ENCODE data around the gene ZDHHC7.

Gene ZDHHC7

DNA sequence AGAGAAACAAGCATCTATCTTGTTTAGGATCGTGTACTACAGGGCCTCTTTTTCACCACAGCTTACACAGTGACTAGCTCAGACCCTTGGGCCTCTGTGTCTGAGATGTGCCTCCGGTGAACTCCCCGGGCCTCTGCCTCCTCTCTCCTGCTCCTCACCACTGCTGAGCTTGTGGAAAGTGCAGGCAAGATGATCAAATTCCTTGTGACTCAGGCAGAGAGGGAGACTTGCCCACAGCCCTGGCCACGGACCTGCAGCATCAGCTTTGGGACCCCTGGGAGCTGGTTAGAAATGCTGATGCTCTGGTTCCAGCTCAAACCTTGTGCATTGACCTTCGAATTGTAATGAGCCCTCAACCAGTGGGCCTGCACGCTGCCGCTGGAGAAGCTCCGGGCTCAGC, 79.8 kb downstream of the ZDHHC7 start:
- Mint-ChIP-seq H3K27ac (no peak overlapping the region), H3K9me3 (peaks cover 9% of the 10 kb centered on the region)

DNA sequence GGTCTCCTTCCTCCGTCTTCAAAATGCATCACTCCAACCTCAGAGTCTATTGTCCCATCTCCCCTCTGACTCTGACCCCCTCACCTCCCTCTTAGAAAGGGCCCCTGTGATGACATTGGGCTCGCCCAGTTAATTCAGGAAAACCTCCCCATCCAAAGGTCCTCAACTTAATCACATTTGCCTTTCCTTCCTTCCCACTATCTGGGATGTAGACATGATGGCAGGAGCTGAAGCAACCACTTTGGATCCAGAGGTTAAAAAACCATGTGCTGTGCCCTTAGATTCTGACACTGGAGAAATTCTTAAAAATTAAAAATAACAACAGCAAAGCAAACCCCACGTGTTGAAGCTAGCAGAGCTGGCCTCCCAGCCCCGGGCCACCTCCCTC, 80.2 kb downstream of the ZDHHC7 start:
- no peaks in the 10 kb centered on the region for H3K36me3 Mint-ChIP-seq (ENCODE audit: low read depth)
- H3K4me1 Mint-ChIP-seq (ENCODE audit: low read depth), result peaks cover 7% of the 10 kb centered on the region
- H3K4me3 Mint-ChIP-seq, result no peak overlapping the region
- H3K9me3 Mint-ChIP-seq, result peaks cover 9% of the 10 kb centered on the region
- H3K27me3 Mint-ChIP-seq, result peaks cover 7% of the 10 kb centered on the region
- no peak overlapping the region for H3K27ac Mint-ChIP-seq
- intact Hi-C loops (cut with micrococcal nuclease), result no loop called here

More for the DNA sequence above, 79.8 kb downstream of the ZDHHC7 start:
- no peaks in the 10 kb centered on the region for H3K36me3 Mint-ChIP-seq (ENCODE audit: low read depth)
- peaks cover 7% of the 10 kb centered on the region for H3K27me3 Mint-ChIP-seq
- intact Hi-C loops (cut with micrococcal nuclease), result no loop called here
- H3K4me3 Mint-ChIP-seq, result no peak overlapping the region
- H3K4me1 Mint-ChIP-seq (ENCODE audit: low read depth), result peaks cover 7% of the 10 kb centered on the region

DNA sequence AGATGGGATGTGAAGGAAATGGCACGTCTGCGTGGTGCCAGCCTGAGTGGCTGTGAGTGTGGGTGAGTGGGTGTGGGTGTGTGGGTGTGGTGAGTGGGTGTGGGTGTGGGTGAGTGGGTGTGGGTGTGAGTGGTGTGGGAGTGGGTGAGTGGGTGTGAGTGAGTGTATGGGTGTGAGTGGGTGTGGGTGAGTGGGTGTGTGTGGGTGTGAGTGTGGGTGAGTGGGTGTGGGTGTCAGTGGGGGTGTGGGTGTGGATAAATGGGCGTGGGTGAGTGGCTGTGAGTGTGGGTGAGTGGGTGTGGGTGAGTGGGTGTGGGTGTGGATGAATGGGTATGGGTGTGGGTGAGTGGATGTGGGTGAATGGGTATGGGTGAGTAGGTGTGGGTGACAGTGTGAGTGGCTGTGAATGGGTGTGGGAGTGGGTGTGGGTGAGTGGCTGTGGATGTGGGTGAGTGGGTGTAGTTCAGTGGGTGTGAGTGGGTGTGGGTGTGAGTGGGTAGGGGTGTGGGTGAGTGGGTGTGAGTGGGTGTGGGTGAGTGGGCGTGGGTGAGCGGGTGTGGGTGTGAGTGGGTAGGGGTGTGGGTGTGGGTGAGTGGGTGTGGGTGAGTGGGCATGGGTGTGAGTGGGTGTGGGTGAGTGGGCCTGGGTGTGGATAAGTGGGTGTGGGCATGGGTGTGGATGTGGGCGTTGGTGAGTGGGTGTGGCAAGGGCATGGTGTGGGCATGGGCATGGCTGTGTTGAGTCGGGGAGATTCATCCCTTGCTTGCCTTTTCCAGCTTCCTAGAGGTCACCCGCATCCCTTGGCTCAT, 80.8 kb downstream of the ZDHHC7 start:
- Mint-ChIP-seq H3K4me3 (no peak overlapping the region), H3K9me3 (peaks cover 9% of the 10 kb centered on the region), H3K4me1 (ENCODE audit: low read depth) (peaks cover 7% of the 10 kb centered on the region), H3K27me3 (peaks cover 7% of the 10 kb centered on the region), H3K27ac (no peak overlapping the region), H3K36me3 (ENCODE audit: low read depth) (no peaks in the 10 kb centered on the region)
- intact Hi-C loops (cut with micrococcal nuclease), result no loop called here

- Mint-ChIP-seq H3K4me1 (ENCODE audit: low read depth) (peaks cover 13% of the 10 kb centered on the region), H3K27ac (no peak overlapping the region), H3K36me3 (ENCODE audit: low read depth) (no peaks in the 10 kb centered on the region), H3K27me3 (peaks cover 7% of the 10 kb centered on the region), H3K9me3 (peaks cover 9% of the 10 kb centered on the region), H3K4me3 (no peak overlapping the region)
- intact Hi-C loops (cut with micrococcal nuclease), result no loop called here
Measured at GRCh38 chr16:84929421-84930297, 81.7 kb downstream of the ZDHHC7 start.

DNA sequence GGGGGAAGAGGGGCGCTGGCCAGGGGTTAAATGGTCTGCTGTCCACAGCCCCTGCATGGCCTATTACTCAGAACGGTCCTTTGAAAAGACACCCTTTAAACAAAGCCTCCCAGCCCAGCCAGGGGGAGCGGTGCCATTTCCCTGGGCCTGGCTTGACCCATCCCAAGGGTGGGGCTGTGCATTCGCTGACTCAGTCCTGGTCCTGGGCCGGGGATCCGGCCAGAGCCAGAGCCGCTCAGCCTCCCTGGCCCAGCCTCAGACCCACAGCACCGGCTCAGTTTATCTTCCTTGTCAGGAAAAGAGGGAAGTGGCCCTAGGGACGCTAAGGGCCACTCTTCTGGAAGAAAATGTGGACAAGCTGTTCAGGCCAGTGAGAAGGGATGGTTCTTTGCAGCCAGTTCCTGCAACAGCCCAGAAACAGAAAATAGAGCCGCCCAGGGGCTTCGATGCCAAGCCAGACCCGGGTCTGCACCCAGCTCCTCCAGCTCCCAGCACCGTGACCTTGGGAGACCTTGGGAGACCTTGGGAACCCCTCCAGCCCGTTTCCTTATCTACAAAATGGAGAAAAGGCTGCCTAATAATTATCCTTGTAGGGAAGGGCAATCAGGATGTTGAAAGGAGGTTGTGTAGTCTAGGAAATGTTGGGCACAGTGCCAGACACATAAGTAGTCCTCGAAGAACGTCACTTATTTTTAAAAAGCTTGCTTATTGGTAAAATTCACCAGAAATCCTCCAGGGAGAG, 82.5 kb downstream of the ZDHHC7 start:
- Mint-ChIP-seq H3K27ac (no peak overlapping the region), H3K4me1 (ENCODE audit: low read depth) (peaks cover 13% of the 10 kb centered on the region), H3K4me3 (no peak overlapping the region), H3K36me3 (ENCODE audit: low read depth) (no peaks in the 10 kb centered on the region), H3K27me3 (peaks cover 3% of the 10 kb centered on the region), H3K9me3 (peaks cover 9% of the 10 kb centered on the region)
- intact Hi-C loops (cut with micrococcal nuclease), result no loop called here

DNA sequence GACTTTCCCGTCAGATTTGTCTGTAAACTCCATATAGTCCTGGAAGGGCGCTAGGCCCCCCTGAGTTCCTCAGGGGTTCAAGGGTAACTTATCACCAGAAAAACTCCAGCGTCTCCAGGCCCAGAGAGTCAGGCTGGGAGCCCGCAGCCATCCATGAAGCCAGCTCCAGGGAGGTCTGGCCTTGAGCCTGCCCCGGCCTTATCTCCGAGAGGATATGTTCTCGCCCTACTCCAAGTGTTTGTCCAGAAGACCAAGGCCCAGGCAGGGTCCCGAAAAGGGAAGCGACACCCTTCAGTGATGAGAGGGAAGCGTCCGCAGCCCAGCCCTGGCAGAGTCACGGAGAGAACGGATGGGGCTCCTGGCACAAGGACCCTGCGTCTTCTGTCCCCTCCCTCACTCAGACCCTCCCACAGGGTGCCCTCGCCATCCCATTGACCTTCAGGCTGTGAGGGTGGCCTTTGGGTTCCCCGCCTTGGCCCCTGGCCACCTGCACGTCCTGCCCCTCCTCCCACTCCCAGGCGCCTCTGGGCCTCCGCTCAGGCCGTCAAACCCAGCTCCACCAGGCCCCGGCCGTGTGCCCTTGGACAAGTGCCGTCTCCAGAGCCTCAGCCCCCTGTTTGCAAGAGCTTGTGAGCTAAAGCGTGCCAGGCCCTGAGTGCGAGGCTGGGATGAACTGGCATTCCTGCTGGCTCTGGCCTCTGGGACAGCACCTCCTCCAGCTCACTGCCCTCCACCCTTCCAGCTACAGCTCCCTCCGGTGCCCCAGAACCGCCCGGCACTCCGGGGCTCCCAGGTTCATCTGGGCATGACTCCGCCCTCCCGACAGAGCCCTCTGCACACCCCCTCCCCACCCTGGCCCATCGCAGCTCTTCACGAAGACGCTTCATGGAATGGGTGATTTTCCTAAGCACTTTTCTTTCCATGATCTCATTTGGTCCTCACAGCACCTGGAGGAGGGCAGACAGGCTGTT, 83.4 kb downstream of the ZDHHC7 start:
- peaks cover 3% of the 10 kb centered on the region for H3K27me3 Mint-ChIP-seq
- intact Hi-C loops (cut with micrococcal nuclease), result no loop called here
- H3K4me3 Mint-ChIP-seq, result no peak overlapping the region
- H3K36me3 Mint-ChIP-seq (ENCODE audit: low read depth), result no peaks in the 10 kb centered on the region
- peaks cover 16% of the 10 kb centered on the region for H3K4me1 Mint-ChIP-seq (ENCODE audit: low read depth)
- no peak overlapping the region for H3K27ac Mint-ChIP-seq
- peaks cover 9% of the 10 kb centered on the region for H3K9me3 Mint-ChIP-seq

DNA sequence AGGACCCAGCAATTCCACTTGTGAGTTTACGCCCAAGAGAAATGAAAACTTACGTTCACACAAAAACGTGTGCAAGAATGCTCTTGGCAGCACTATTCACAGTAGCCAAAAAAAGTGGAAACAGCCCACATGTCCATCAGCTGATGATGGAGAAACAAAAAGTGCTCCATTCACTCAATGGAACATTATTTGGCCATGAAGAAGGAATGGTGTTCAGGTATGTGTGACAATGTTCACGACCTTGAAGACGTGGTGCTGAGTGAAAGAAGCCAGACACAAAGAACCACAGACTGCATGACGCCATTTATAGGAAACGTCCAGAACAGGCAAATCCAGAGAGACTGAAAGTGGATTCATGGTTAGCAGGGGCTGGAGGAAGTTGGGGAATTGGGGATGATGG, 84.9 kb downstream of the ZDHHC7 start:
- intact Hi-C loops (cut with micrococcal nuclease), result no loop called here
- peaks cover 18% of the 10 kb centered on the region for H3K4me1 Mint-ChIP-seq (ENCODE audit: low read depth)
- no peaks in the 10 kb centered on the region for H3K27me3 Mint-ChIP-seq

DNA sequence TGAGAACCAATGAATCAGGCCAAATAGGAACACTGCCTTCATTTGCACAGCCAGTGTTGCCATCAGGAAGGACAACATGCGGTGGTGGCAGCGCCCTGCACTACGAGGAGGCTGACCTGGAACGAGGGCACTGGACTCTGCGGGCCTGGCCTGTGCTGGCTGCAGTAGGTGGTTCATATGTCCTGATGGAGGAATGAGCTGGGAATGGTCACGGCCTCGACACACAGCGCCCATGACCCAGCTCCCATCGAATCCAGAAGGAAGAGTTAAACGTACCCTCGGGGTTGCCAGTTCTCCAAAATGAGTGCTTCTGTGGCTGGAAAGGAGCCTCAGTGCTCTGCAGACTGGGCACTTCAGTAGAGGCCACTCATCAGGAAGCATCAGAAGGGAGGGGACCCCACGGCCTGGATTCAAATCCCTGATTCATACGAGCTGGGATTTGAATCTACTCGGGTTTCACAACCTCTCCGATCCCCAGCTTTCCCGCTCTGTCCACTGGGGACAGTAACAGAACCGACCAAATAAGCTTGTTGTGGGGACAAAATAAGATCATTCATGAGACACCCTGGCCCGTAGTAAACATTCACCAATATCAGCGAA, 85.5 kb downstream of the ZDHHC7 start:
- Mint-ChIP-seq H3K27me3 (no peaks in the 10 kb centered on the region), H3K27ac (no peak overlapping the region), H3K36me3 (ENCODE audit: low read depth) (no peaks in the 10 kb centered on the region), H3K9me3 (peaks cover 3% of the 10 kb centered on the region), H3K4me3 (no peak overlapping the region), H3K4me1 (ENCODE audit: low read depth) (peaks cover 18% of the 10 kb centered on the region)
- intact Hi-C loops (cut with micrococcal nuclease), result loop anchor here (1.0 kb wide), 2 partner anchors 26 to 44 kb away; no protein-coding TSS in a partner anchor

More for the DNA sequence above, 84.9 kb downstream of the ZDHHC7 start:
- Mint-ChIP-seq H3K27ac (no peak overlapping the region), H3K36me3 (ENCODE audit: low read depth) (no peaks in the 10 kb centered on the region), H3K9me3 (peaks cover 9% of the 10 kb centered on the region), H3K4me3 (no peak overlapping the region)

DNA sequence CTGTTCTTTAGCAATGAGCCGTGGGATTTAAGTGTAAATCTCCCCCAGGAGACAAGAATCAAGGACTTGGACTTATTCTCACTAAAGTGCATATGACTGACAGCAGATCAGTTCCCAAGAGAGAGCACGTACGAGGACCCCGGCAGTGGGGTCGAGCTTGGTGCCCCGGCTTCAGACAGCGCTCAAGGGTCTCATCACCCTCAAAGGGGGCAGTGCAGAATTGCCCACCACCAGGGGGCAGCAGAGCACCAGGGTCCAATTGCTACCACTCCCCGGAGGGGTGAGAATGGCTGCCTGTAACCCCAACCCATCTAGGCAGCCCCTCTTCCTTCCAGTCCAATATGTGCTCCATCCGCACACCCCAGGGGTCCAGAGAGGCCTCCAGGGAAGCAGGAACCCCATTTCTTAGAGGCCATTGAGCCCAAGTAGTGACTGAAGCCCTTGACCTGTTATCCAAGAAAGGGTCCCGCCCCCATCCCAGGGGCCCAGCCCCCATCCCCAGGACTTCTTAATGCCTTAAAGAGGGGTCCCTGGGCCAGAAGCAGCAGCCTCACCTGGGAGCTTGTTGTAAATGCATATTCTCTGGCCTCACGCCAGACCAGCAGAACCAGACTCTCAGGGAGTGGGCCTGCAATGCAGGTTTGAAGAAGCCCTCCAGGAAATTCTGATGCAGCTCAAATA, 86.1 kb downstream of the ZDHHC7 start:
- no peak overlapping the region for H3K27ac Mint-ChIP-seq
- no peaks in the 10 kb centered on the region for H3K27me3 Mint-ChIP-seq
- H3K4me1 Mint-ChIP-seq (ENCODE audit: low read depth), result peaks cover 18% of the 10 kb centered on the region
- intact Hi-C loops (cut with micrococcal nuclease), result loop anchor here (1.0 kb wide), 2 partner anchors 27 to 45 kb away; no protein-coding TSS in a partner anchor
- no peaks in the 10 kb centered on the region for H3K9me3 Mint-ChIP-seq
- no peak overlapping the region for H3K4me3 Mint-ChIP-seq
- H3K36me3 Mint-ChIP-seq (ENCODE audit: low read depth), result no peaks in the 10 kb centered on the region

- Mint-ChIP-seq H3K27ac (no peak overlapping the region), H3K27me3 (no peaks in the 10 kb centered on the region), H3K4me1 (ENCODE audit: low read depth) (peaks cover 18% of the 10 kb centered on the region), H3K9me3 (no peaks in the 10 kb centered on the region), H3K4me3 (no peak overlapping the region), H3K36me3 (ENCODE audit: low read depth) (no peaks in the 10 kb centered on the region)
- intact Hi-C loops (cut with micrococcal nuclease), result loop anchor here (1.0 kb wide), 2 partner anchors 28 to 46 kb away; no protein-coding TSS in a partner anchor
Measured at GRCh38 chr16:84924331-84925091, 86.8 kb downstream of the ZDHHC7 start.
